Astrocyte of the spinal cord (primary cell): ENCODE measurements around the gene SLC15A3.

Source experiments
- DNase-seq: peaks from one replicate; pipeline ENCODE4 v3.0.0; 2011; ENCODE audit warnings: low read depth, low spot score
- H3K4me3 ChIP-seq: 2 replicates; pipeline ENCODE4 v1.5.1; 2011; ENCODE audit warnings: low read depth, mild to moderate bottlenecking, low read length, moderate library complexity
- CTCF ChIP-seq: IDR thresholded peaks from 2 replicates; pipeline ENCODE4 v1.5.1; 2012; ENCODE audit warnings: low read depth, mild to moderate bottlenecking, low read length, inconsistent platforms
- in situ Hi-C: cut with HindIII; loops from 2 replicates; pipeline ENCODE4 v1.10.0; 2017; ENCODE audit warnings: low sequenced_read_pairs

Gene SLC15A3

GRCh38 chr11:60950933-60951605 lies 907 bp downstream of the SLC15A3 start:
- no peak overlapping the region for H3K4me3 ChIP-seq
- no peak for DNase-seq
- in situ Hi-C loops = no loop called here
- no peak for TF ChIP-seq CTCF

- H3K4me3 ChIP-seq = no peak overlapping the region
- TF ChIP-seq CTCF = no peak
- no peak for DNase-seq
- in situ Hi-C loops = no loop called here
Measured at GRCh38 chr11:60950024-60950423, 2.0 kb downstream of the SLC15A3 start.

GRCh38 chr11:60948250-60948649 lies 3.7 kb downstream of the SLC15A3 start:
- in situ Hi-C loops = no loop called here
- H3K4me3 ChIP-seq = no peak overlapping the region
- no peak for DNase-seq
- TF ChIP-seq CTCF = no peak

GRCh38 chr11:60947700-60948099 lies 4.3 kb downstream of the SLC15A3 start:
- in situ Hi-C loops = no loop called here
- H3K4me3 ChIP-seq = no peak overlapping the region
- DNase-seq = no peak
- no peak for TF ChIP-seq CTCF

GRCh38 chr11:60946601-60947264 lies 5.2 kb downstream of the SLC15A3 start:
- no peak for DNase-seq
- in situ Hi-C loops = no loop called here
- no peak for TF ChIP-seq CTCF

GRCh38 chr11:60945295-60945667 lies 6.7 kb downstream of the SLC15A3 start:
- TF ChIP-seq CTCF = no peak
- in situ Hi-C loops = no loop called here
- H3K4me3 ChIP-seq = no peak overlapping the region
- no peak for DNase-seq

More at GRCh38 chr11:60946601-60947264, 5.2 kb downstream of the SLC15A3 start:
- H3K4me3 ChIP-seq = no peak overlapping the region
